H1 (cell line): ENCODE data around the gene SNHG17. TPM values are rescaled to one million over a fixed set of nuclear protein-coding genes. Genes with fewer than 3 reads are reported as not detected.
A peak's percentile ranks its signal among the peaks of the same experiment; 100 is the strongest.

Source experiments
- CTCF ChIA-PET: fragments of 300-600 bp; sonication (Branson Sonifier 250); formaldehyde crosslinking; loops from one replicate; lab custom pipeline; 2021; ENCODE audit not compliant: partially characterized antibody; lab: Charles Lee
- POLR2A ChIA-PET: fragments of 300-600 bp; sonication (Branson Sonifier 250); formaldehyde crosslinking; loops from one replicate; lab custom pipeline; 2021; ENCODE audit warnings: inconsistent platforms; ENCODE audit not compliant: partially characterized antibody; lab: Charles Lee
- DNase-seq, 2 experiments: peaks; one replicate each; pipeline versions ENCODE4 v3.0.0 to v3.0.0-alpha.2; 2010 to 2022; ENCODE audit warnings: low spot score in 2 of 2, low read depth in 1 of 2, mixed read lengths in 1 of 2
- FAIRE-seq: peaks from 2 replicates; lab custom pipeline; 2011; peaks lifted over from hg19 to GRCh38; lab: Jason Lieb, UNC
- H2AFZ ChIP-seq: 2 replicates; pipeline ENCODE4 v1.8.1; 2012; ENCODE audit warnings: low read length, inconsistent platforms
- H2AK5ac ChIP-seq: 2 replicates; pipeline ENCODE4 v1.6.1; 2013; ENCODE audit warnings: low read depth, low read length
- H2BK120ac ChIP-seq: replicated peaks from 2 replicates; pipeline ENCODE3; 2013; ENCODE audit warnings: low read depth, low read length, inconsistent platforms
- H2BK12ac ChIP-seq: 2 replicates; pipeline ENCODE4 v1.6.1; 2013; ENCODE audit warnings: low read depth, low read length
- H2BK15ac ChIP-seq: 2 replicates; pipeline ENCODE4 v1.6.1; 2013; ENCODE audit warnings: low read length
- H2BK20ac ChIP-seq: 2 replicates; pipeline ENCODE4 v1.6.1; 2013; ENCODE audit warnings: low read length
- H2BK5ac ChIP-seq: 2 replicates; pipeline ENCODE4 v1.6.1; 2013; ENCODE audit warnings: low read depth, low read length
- H3K14ac ChIP-seq: 2 replicates; pipeline ENCODE4 v1.6.1; 2013; ENCODE audit warnings: inconsistent platforms; ENCODE audit not compliant: insufficient read length
- H3K18ac ChIP-seq: 2 replicates; pipeline ENCODE4 v1.6.1; 2013; ENCODE audit warnings: low read length; ENCODE audit errors: extremely low read depth
- H3K23ac ChIP-seq: 2 replicates; pipeline ENCODE4 v1.6.1; 2013; ENCODE audit warnings: inconsistent platforms; ENCODE audit not compliant: insufficient read length
- H3K23me2 ChIP-seq: 2 replicates; pipeline ENCODE4 v1.6.1; 2013; ENCODE audit warnings: low read depth, low read length
- H3K27ac ChIP-seq: 2 replicates; pipeline ENCODE4 v1.6.1; 2011; ENCODE audit warnings: low read depth, low read length, inconsistent platforms
- H3K27me3 ChIP-seq, 4 experiments: replicated peaks in 1 of 4; 1 replicate in 1 of 4; 2 replicates in 3 of 4; pipeline versions ENCODE4 v1.6.1 to v1.8.1; 2011 to 2013; ENCODE audit warnings: low read length in 3 of 4, mild to moderate bottlenecking in 3 of 4, inconsistent platforms in 2 of 4, mixed read lengths in 2 of 4, moderate library complexity in 1 of 4; ENCODE audit not compliant: control insufficient read depth in 3 of 4, insufficient read depth in 3 of 4; ENCODE audit errors: extremely low read depth in 1 of 4
- H3K36me3 ChIP-seq, 4 experiments: 2 replicates each; pipeline versions ENCODE4 v1.6.1 to v1.8.1; 2011 to 2013; ENCODE audit warnings: mild to moderate bottlenecking in 4 of 4, low read length in 3 of 4, moderate library complexity in 2 of 4, control low read depth in 1 of 4, inconsistent platforms in 1 of 4; ENCODE audit not compliant: insufficient read depth in 4 of 4, control insufficient read depth in 2 of 4
- H3K4ac ChIP-seq: replicated peaks from 2 replicates; pipeline ENCODE3; 2013; ENCODE audit warnings: low read length, low read depth, mixed read lengths, inconsistent platforms; ENCODE audit not compliant: insufficient read length
- H3K4me1 ChIP-seq, 4 experiments: replicated peaks in 1 of 4; 1 replicate in 1 of 4; 2 replicates in 3 of 4; pipeline versions ENCODE4 v1.6.1 to v1.8.1; 2011 to 2013; ENCODE audit warnings: low read length in 3 of 4, inconsistent platforms in 2 of 4, mixed read lengths in 1 of 4; ENCODE audit not compliant: insufficient read depth in 4 of 4, control insufficient read depth in 3 of 4
- H3K4me2 ChIP-seq, 2 experiments: 2 replicates each; pipeline versions ENCODE4 v1.6.1 to v1.8.1; 2011 to 2013; ENCODE audit warnings: low read depth in 2 of 2, low read length in 2 of 2, control low read depth in 1 of 2, inconsistent platforms in 1 of 2, mild to moderate bottlenecking in 1 of 2; ENCODE audit not compliant: insufficient read depth in 1 of 2
- H3K4me3 ChIP-seq, 4 experiments: fragments of 200-600, 300-600 bp in 1 of 4; sonication (generic), shearing (Covaris generic), sonication (Bioruptor Twin) in 1 of 4; 2 replicates each; pipeline versions ENCODE4 v1.5.1 to v1.8.1; 2011 to 2016; ENCODE audit warnings: low read length in 4 of 4, low read depth in 3 of 4, control low read depth in 2 of 4, inconsistent platforms in 2 of 4, mild to moderate bottlenecking in 2 of 4, mixed read lengths in 1 of 4, moderate library complexity in 1 of 4; ENCODE audit not compliant: insufficient read depth in 2 of 4; ENCODE audit errors: extremely low read depth in 1 of 4
- H3K56ac ChIP-seq: replicated peaks from 2 replicates; pipeline ENCODE3; 2013; ENCODE audit warnings: low read depth, mild to moderate bottlenecking, mixed read lengths, low read length, inconsistent platforms; ENCODE audit not compliant: insufficient read length
- H3K79me1 ChIP-seq: 2 replicates; pipeline ENCODE4 v1.6.1; 2013; ENCODE audit warnings: low read depth, low read length, control low read depth
- H3K79me2 ChIP-seq, 2 experiments: 2 replicates each; pipeline versions ENCODE4 v1.6.1 to v1.8.1; 2012 to 2013; ENCODE audit warnings: low read length in 2 of 2, mild to moderate bottlenecking in 2 of 2, inconsistent platforms in 1 of 2; ENCODE audit not compliant: insufficient read depth in 2 of 2, control insufficient read depth in 1 of 2
- H3K9ac ChIP-seq, 4 experiments: replicated peaks in 1 of 4; 1 replicate in 1 of 4; 2 replicates in 3 of 4; pipeline versions ENCODE4 v1.6.1 to v1.8.1; 2011 to 2013; ENCODE audit warnings: low read depth in 3 of 4, low read length in 3 of 4, control low read depth in 2 of 4, mild to moderate bottlenecking in 2 of 4, moderate library complexity in 2 of 4, inconsistent platforms in 1 of 4; ENCODE audit errors: extremely low read depth in 1 of 4
- H3K9me3 ChIP-seq, 2 experiments: 2 replicates each; pipeline versions ENCODE4 v1.6.1 to v1.8.1; 2012 to 2013; ENCODE audit warnings: mild to moderate bottlenecking in 2 of 2, moderate library complexity in 2 of 2, control low read depth in 1 of 2, inconsistent platforms in 1 of 2, low read depth in 1 of 2, low read length in 1 of 2, mixed read lengths in 1 of 2; ENCODE audit not compliant: insufficient read depth in 2 of 2
- H4K20me1 ChIP-seq, 2 experiments: replicated peaks in 1 of 2; 2 replicates each; pipeline versions ENCODE3 to v1.8.1; 2011 to 2013; ENCODE audit warnings: inconsistent platforms in 2 of 2, low read length in 2 of 2, mild to moderate bottlenecking in 1 of 2; ENCODE audit not compliant: insufficient read depth in 2 of 2, control insufficient read depth in 1 of 2
- H4K5ac ChIP-seq: 2 replicates; pipeline ENCODE4 v1.6.1; 2013; ENCODE audit warnings: low read length, low read depth, mixed read lengths, inconsistent platforms; ENCODE audit not compliant: insufficient read length
- H4K8ac ChIP-seq: 2 replicates; pipeline ENCODE4 v1.8.0; 2013; ENCODE audit warnings: mild to moderate bottlenecking, moderate library complexity, low read length, inconsistent platforms; ENCODE audit not compliant: insufficient read depth; ENCODE audit errors: extremely low read depth
- H4K91ac ChIP-seq: replicated peaks from 2 replicates; pipeline ENCODE3; 2013; ENCODE audit warnings: low read length, mixed read lengths, inconsistent platforms; ENCODE audit not compliant: insufficient read length
- EZH2 ChIP-seq: fragments of 200-600 bp; sonication (generic); IDR thresholded peaks from 2 replicates; pipeline ENCODE4 v1.7.1; 2012; ENCODE audit warnings: low read depth, mild to moderate bottlenecking, moderate library complexity, low read length, inconsistent platforms; ENCODE audit not compliant: severe bottlenecking
- HDAC6 ChIP-seq: IDR thresholded peaks from one replicate; pipeline ENCODE4 v1.7.1; 2012; ENCODE audit warnings: low read depth, mild to moderate bottlenecking, inconsistent platforms, low read length, moderate library complexity
- POLR2AphosphoS5 ChIP-seq: IDR thresholded peaks from 2 replicates; pipeline ENCODE4 v1.6.1; 2011; ENCODE audit warnings: low read depth, low read length
- RAD21 ChIP-seq, 2 experiments: IDR thresholded peaks in 1 of 2; conservative IDR thresholded peaks in 1 of 2; 2 replicates each; pipeline ENCODE4 v1.6.1; 2011; ENCODE audit warnings: low read depth in 2 of 2, low read length in 2 of 2, improper control_type of control experiment in 1 of 2, inconsistent platforms in 1 of 2, mild to moderate bottlenecking in 1 of 2, moderate library complexity in 1 of 2
- ZNF274 ChIP-seq: IDR thresholded peaks from 2 replicates; pipeline ENCODE4 v1.7.0; 2012; ENCODE audit warnings: low read length, borderline replicate concordance; ENCODE audit errors: extremely low read depth
- WGBS, 2 experiments: shearing (Covaris generic) in 1 of 2; methylation state at CpG; one replicate each; pipeline versions ENCODE4 v1.1.6 to v1.1.7; 2013 to 2015; ENCODE audit warnings: low lambda C conversion rate in 2 of 2, mixed read lengths in 2 of 2, inconsistent platforms in 1 of 2, low coverage in 1 of 2, missing lambda C conversion rate in 1 of 2; ENCODE audit not compliant: insufficient replicate concordance in 2 of 2, insufficient coverage in 1 of 2, insufficient read length in 1 of 2; ENCODE audit errors: extremely low coverage in 1 of 2, missing lambda C conversion rate in 1 of 2; 5-methylcytosine and 5-hydroxymethylcytosine counted together
- polyA plus RNA-seq, 7 experiments: library from polyadenylated mRNA; depleted of rRNA in 3 of 7; stranded (reverse) in 5 of 7; unstranded in 2 of 7; fragments of >200 nt in 5 of 7; fragments of 200-250 nt in 2 of 7; gene quantifications; 1 replicate in 5 of 7; 2 replicates in 1 of 7; 4 replicates in 1 of 7; pipeline versions ENCODE4 v1.2.1 to v1.2.3, GENCODE V29; 2011 to 2013; ENCODE audit warnings: missing spikeins in 2 of 7, mixed read lengths in 2 of 7
- total RNA-seq: library from RNA; stranded (reverse); fragmentation: NEBNext Ultra II Directional; extraction: Animal tissue kit (Norgen Biotek cat#: 25700); gene quantifications from 2 replicates; pipeline ENCODE4 v1.2.1, GENCODE V29; 2021

The SNHG17 gene
- total and polyA plus RNA-seq, 2 of the 8 experiments (the other 6 are each of a cell fraction or from before 2014, with no cell fraction given), result 59.4 to 59.8 TPM

DNA sequence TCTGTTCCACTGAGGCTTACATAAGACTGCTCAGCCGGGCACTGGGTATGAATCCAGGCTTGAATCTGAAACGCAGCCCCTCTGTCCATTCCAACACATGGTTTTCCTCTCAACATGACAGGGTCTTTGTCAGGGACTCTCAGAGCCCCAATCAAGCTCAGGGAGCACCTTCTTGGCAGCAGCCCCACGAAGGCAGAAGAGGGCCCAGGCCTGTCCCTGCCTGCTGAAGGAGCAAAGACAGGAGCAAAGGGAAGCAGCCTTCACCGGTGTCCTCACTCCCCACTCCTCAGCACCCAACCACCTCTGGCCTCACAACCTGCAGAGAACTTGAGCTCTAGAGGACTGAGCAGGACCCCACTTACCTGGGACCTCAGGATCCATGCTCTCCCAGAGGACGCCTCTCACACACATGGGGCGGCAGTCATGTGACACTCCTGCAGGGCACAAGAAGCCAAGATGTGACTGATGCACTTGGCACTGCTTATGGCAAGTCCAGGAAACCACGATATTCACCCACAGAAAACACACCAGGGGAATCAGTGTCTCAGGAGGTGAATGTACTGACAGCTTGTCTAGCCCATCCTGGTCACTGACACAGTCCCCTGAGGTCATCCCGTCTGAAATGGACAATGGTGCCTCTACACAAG lies 4.3 kb downstream of the SNHG17 start:
- Histone ChIP-seq H3K4me1 (peaks cover 0 to 17% (median 7%) of the 10 kb centered on the region in 4 experiments; a peak in 6 of 7 replicates), H3K4me2 (no peak overlapping the region), H3K27ac (no peak overlapping the region), H3K4me3 (no peak overlapping the region), H3K27me3 (no peaks in the 10 kb centered on the region), H4K5ac (no peak overlapping the region), H2BK20ac (no peak overlapping the region), H4K20me1 (peaks cover 45 to 58% of the 10 kb centered on the region in 2 experiments), H3K23me2 (peaks cover 10% of the 10 kb centered on the region), H3K79me1 (peaks cover 41% of the 10 kb centered on the region), H4K8ac (no peak overlapping the region; the same call in 1 of the 2 replicates), H3K9ac (no peak overlapping the region), H2BK15ac (no peak overlapping the region), H2BK12ac (no peak overlapping the region), H2BK120ac (no peak overlapping the region), H2BK5ac (no peak overlapping the region), H3K4ac (no peak overlapping the region), H3K36me3 (peaks cover 58 to 88% (median 77%) of the 10 kb centered on the region in 4 experiments), H3K23ac (no peak overlapping the region), H2AK5ac (no peak overlapping the region), H2AFZ (no peak overlapping the region), H3K18ac (no peak overlapping the region), H3K79me2 (peaks cover 41 to 86% of the 10 kb centered on the region in 2 experiments), H3K9me3 (no peaks in the 10 kb centered on the region), H3K56ac (no peak overlapping the region), H4K91ac (no peak overlapping the region), H3K14ac (no peak overlapping the region)
- 93% methylated on average over 8 of the region's 8 CpGs; no CpG with 5 or more reads in 1 of the 2 experiments for WGBS, 2 experiments
- no peak for FAIRE-seq
- ChIA-PET POLR2A (interaction anchor here (0.9 to 13.7 kb wide), 6 partner anchors 12 to 99 kb away, joined by 3 to 420 read pairs (median 38); partner anchors contain the start of gene RALGAPB), CTCF (interaction anchor here (1.1 to 7.4 kb wide), 5 partner anchors 15 to 90 kb away, joined by 3 to 85 read pairs (median 6); partner anchors contain the start of gene RALGAPB)
- no peak for TF ChIP-seq ZNF274
- TF ChIP-seq EZH2, result no peak
- TF ChIP-seq POLR2AphosphoS5, result peak; percentile 77; the same call in 1 of the 2 replicates
- TF ChIP-seq HDAC6, result no peak
- no peak for TF ChIP-seq RAD21 (IDR thresholded peaks at IDR 0.05 in 1 of 2, conservative IDR thresholded peaks at IDR 0.05 in 1 of 2; ENCODE audit: low read depth in 2 of 2, low read length in 2 of 2)
- DNase-seq, result no peak
